Left lung (tissue), 10 donors: ENCODE results near the gene TPRA1. TPM values are rescaled to one million over a fixed set of nuclear protein-coding genes. Genes with fewer than 3 reads are reported as not detected.

Experiments
- ATAC-seq: fragments of 200-7000 bp; cut with Tn5 transposase; one replicate; pipeline ENCODE4 v1.9.1; 2020; ENCODE audit warnings: moderate library complexity
- DNase-seq, 4 donors: peaks; one replicate each; pipeline ENCODE4 v3.0.0-alpha.2; 2013 to 2020
- H3K27ac ChIP-seq, 2 donors: fragments of 200-600 bp; sonication (generic) in 1 of 2; one replicate each; pipeline versions ENCODE4 v1.5.0 to v1.8.0; 2020 to 2021
- H3K27me3 ChIP-seq, 2 donors: fragments of 200-600 bp; sonication (generic) in 1 of 2; one replicate each; pipeline versions ENCODE4 v1.5.0 to v1.8.0; 2020 to 2021
- H3K36me3 ChIP-seq, 2 donors: fragments of 200-600 bp; sonication (generic) in 1 of 2; one replicate each; pipeline versions ENCODE4 v1.5.0 to v1.8.0; 2020 to 2021
- H3K4me1 ChIP-seq, 2 donors: fragments of 200-600 bp; one replicate each; pipeline ENCODE4 v1.8.0; 2021
- H3K4me3 ChIP-seq, 2 donors: fragments of 200-600 bp; sonication (generic) in 1 of 2; one replicate each; pipeline versions ENCODE4 v1.5.0 to v1.8.0; 2020 to 2021; ENCODE audit warnings: mild to moderate bottlenecking in 1 of 2
- H3K9me3 ChIP-seq, 2 donors: fragments of 200-600 bp; sonication (generic) in 1 of 2; one replicate each; pipeline versions ENCODE4 v1.5.0 to v1.8.0; 2020 to 2021
- intact Hi-C, 2 donors: fragments of 100-400 bp; cut with DNase I; formaldehyde crosslinking; loops; one replicate each; pipeline versions ENCODE4 v1.11.2 to v1.14.2; 2022
- polyA plus RNA-seq, 6 donors: library from polyadenylated mRNA; unstranded; fragments of 120-200 nt; gene quantifications; one replicate each; pipeline ENCODE4 v1.2.1, GENCODE V29; 2013; ENCODE audit not compliant: insufficient read length in 6 of 6
- total RNA-seq, 2 donors: library from RNA; stranded (reverse); fragmentation: NEBNext Ultra II Directional; extraction: Animal tissue kit (Norgen Biotek cat#: 25700); gene quantifications; one replicate each; pipeline ENCODE4 v1.2.1, GENCODE V29; 2021
- TF ChIP-seq, protein P1 (sequence below), 2 donors: fragments of 200-600 bp; sonication (generic) in 1 of 2; IDR thresholded peaks; one replicate each; pipeline versions ENCODE4 v1.5.0 to v1.8.0; 2021; ENCODE audit warnings: antibody characterized with exemption in 2 of 2
- donor health status: DM: no; HTN: yes; CAD: no.
- donor health status: DM: no; HTN: no; CAD: no.

Gene TPRA1
- total and polyA plus RNA-seq, 8 donors = 25.1 to 40.5 (median 32.0) TPM

DNA sequence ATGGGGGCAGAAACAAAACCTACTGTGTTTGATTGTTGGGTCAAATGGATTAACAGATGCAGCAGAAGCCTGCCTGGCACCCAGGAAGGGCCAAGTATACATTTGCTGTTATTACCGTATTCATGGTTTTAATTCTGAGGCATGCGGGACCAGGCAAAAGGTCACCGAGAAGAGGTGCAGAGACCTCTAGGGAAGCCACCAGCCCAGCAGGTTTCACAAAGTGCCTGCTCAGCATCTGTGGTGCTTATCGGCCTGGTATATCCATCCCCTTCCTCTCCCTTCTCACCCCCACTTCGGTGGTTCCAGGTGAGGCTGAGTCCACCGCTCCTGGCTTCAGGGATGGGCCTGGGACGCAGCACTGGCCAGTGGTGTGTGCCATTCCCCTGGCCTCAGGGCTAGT lies 13.1 kb downstream of the TPRA1 start:
- TF ChIP-seq, protein P1, sequence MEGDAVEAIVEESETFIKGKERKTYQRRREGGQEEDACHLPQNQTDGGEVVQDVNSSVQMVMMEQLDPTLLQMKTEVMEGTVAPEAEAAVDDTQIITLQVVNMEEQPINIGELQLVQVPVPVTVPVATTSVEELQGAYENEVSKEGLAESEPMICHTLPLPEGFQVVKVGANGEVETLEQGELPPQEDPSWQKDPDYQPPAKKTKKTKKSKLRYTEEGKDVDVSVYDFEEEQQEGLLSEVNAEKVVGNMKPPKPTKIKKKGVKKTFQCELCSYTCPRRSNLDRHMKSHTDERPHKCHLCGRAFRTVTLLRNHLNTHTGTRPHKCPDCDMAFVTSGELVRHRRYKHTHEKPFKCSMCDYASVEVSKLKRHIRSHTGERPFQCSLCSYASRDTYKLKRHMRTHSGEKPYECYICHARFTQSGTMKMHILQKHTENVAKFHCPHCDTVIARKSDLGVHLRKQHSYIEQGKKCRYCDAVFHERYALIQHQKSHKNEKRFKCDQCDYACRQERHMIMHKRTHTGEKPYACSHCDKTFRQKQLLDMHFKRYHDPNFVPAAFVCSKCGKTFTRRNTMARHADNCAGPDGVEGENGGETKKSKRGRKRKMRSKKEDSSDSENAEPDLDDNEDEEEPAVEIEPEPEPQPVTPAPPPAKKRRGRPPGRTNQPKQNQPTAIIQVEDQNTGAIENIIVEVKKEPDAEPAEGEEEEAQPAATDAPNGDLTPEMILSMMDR (IDR thresholded peaks at IDR 0.05) = no peak
- intact Hi-C loops = loop anchor here in 1 of 2 donors (10.0 kb wide), 1 partner anchor 387 kb away; no protein-coding TSS in a partner anchor
- ATAC-seq = no peak

DNA sequence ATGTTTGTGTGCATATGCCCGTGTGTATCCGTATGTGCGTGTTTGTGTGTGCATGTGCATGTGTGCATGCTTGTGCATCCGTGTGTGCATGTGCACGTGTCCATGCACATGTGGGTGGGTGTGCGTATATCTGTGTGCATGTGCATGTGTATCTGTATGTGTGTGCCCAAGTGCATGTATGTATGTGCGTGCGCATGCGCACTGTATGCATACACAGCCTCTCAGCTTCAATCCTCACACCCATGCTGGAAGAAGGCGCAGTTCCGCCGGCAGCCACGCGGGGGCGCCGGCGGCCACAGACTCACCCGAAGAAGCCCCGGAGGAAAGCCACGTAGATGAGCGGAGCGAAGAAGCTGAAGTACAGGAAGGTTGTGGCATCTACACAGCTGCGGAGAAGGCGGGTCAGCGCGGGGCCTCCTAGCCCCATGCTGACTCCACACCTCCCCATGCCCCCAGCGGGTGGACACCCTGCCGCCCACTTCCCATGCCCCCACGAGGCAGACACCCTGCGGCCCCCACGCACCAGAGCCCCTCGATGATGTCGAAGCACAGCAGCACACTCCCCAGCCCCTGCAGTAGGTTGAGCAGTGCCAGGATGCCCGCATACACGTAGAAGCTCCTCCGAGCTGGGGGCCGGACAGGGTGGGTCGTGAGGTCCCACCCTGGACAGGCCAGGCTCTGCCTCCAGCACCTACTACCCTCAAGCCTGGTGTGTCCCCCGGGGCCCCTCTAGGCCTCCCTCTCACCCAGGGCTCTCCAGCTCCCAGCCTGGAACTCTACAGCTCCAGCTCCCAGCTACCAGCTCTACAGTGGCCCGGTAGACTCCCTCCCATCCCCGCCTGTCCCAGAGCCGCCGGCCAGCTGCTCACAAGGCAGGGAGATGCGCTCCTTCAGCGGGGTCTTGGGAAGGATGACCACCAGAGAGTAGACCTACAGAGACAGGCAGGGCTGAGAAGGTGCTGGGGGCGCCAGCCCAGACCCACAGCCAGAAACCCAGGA lies 15.4 kb downstream of the TPRA1 start:
- DNase-seq = peak; percentile 83 to 95 (median 88)
- intact Hi-C loops = loop anchor here in 1 of 2 donors (10.0 kb wide), 1 partner anchor 390 kb away; no protein-coding TSS in a partner anchor
- Histone ChIP-seq H3K4me3 (no peak overlapping the region), H3K4me1 (peaks cover 0 to 15% of the 10 kb centered on the region in 2 donors), H3K36me3 (peaks cover 0 to 85% of the 10 kb centered on the region in 2 donors), H3K9me3 (no peaks in the 10 kb centered on the region), H3K27ac (no peak overlapping the region), H3K27me3 (no peaks in the 10 kb centered on the region)
- peak; percentile 96 for ATAC-seq
- TF ChIP-seq, protein P1 (IDR thresholded peaks at IDR 0.05) = peak; percentile 94 to 98

More for the DNA sequence above, 13.1 kb downstream of the TPRA1 start:
- Histone ChIP-seq H3K9me3 (no peaks in the 10 kb centered on the region), H3K4me3 (no peak overlapping the region), H3K4me1 (peaks cover 0 to 26% of the 10 kb centered on the region in 2 donors), H3K36me3 (peaks cover 0 to 63% of the 10 kb centered on the region in 2 donors), H3K27ac (no peak overlapping the region), H3K27me3 (no peaks in the 10 kb centered on the region)
- DNase-seq = no peak

DNA sequence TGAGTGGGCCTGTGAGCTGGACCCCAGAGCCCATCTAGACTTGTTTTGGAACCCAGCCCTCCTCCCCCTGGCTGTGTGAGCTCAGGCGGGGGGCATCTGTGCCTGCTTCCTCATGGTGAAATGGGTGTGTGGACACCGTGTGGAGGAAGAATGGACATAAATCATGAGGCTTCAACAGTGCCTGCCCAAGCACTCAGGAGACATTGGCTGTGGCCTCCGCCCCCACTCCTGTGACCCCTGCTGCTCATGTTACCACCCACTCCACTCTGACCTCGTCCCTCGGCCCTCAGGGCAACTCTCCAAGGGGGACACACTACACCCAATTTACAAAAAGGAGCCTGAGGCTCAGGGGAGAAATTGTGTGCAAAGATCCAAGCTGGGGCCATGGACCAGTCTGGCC lies 16.6 kb downstream of the TPRA1 start:
- intact Hi-C loops = loop anchor here in 1 of 2 donors (10.0 kb wide), 1 partner anchor 391 kb away; no protein-coding TSS in a partner anchor
- TF ChIP-seq, protein P1 (IDR thresholded peaks at IDR 0.05) = no peak
- Histone ChIP-seq H3K4me1 (peaks cover 0 to 13% of the 10 kb centered on the region in 2 donors), H3K9me3 (no peaks in the 10 kb centered on the region), H3K36me3 (peaks cover 0 to 76% of the 10 kb centered on the region in 2 donors), H3K27me3 (no peaks in the 10 kb centered on the region), H3K4me3 (no peak overlapping the region), H3K27ac (no peak overlapping the region)
- DNase-seq (no peak), ATAC-seq (no peak)

DNA sequence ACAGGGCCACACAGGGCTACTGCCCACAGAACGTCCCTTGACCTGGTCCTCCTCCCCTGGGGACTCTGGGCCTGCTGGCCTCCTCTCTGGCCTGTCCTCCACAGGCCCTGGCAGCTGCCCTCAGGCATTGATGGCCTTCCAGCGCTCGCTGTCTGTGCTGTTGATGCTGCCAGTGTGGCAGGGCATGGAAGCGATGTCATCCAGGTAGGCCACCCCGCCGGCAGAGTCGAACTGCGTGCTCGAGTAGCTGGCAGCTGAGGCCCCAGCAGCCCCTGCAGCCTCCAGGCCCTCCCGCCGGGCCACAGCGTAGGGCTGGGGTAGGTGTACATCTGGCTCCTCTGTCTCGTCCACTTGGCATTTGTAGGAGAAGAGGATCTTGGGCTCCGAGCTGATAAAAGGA lies 17.1 kb downstream of the TPRA1 start:
- H3K36me3 ChIP-seq = peaks cover 0 to 73% of the 10 kb centered on the region in 2 donors

More for the DNA sequence above, 17.1 kb downstream of the TPRA1 start:
- TF ChIP-seq, protein P1 (IDR thresholded peaks at IDR 0.05) = no peak
- H3K27ac ChIP-seq = no peak overlapping the region
- H3K9me3 ChIP-seq = no peaks in the 10 kb centered on the region
- H3K4me1 ChIP-seq = peaks cover 0 to 13% of the 10 kb centered on the region in 2 donors
- no peak overlapping the region for H3K4me3 ChIP-seq
- ATAC-seq = no peak
- peak in 1 of 4 donors; percentile 77 for DNase-seq
- no peaks in the 10 kb centered on the region for H3K27me3 ChIP-seq
- intact Hi-C loops = loop anchor here in 1 of 2 donors (10.0 kb wide), 1 partner anchor 391 kb away; no protein-coding TSS in a partner anchor
